Endothelial cell of umbilical vein (primary cell): ENCODE data around the gene IL1RL1. TPM values are rescaled to one million over a fixed set of nuclear protein-coding genes. Genes with fewer than 3 reads are reported as not detected.

ENCODE experiments used
- BruUV-seq: library from RNA; stranded (reverse); fragments of 400-500 nt; replicated peaks from 2 replicates; lab custom pipeline; 2021; lab: Mats Ljungman, UMichigan
- CTCF ChIA-PET: fragments of 300-600, 350-600 bp; sonication (Branson Sonifier 250); formaldehyde crosslinking; loops from one replicate; lab custom pipeline; 2021; ENCODE audit warnings: antibody characterized with exemption, inconsistent platforms; lab: Charles Lee
- POLR2A ChIA-PET: fragments of 300-600, 350-600 bp; sonication (Branson Sonifier 250); formaldehyde crosslinking; loops from one replicate; lab custom pipeline; 2021; ENCODE audit warnings: antibody characterized with exemption, inconsistent platforms; lab: Charles Lee
- DNase-seq: peaks from one replicate; pipeline ENCODE4 v3.0.0-alpha.2; 2011; ENCODE audit warnings: low read depth, low spot score
- FAIRE-seq: peaks from 2 replicates; lab custom pipeline; 2011; peaks lifted over from hg19 to GRCh38; lab: Jason Lieb, UNC
- H2AFZ ChIP-seq: 2 replicates; pipeline ENCODE4 v1.6.0; 2012; ENCODE audit warnings: low read depth, low read length, control low read depth, inconsistent platforms
- H3K27ac ChIP-seq: 2 replicates; pipeline ENCODE4 v1.5.1; 2011; ENCODE audit warnings: low read depth, mild to moderate bottlenecking, control low read depth, low read length, moderate library complexity; ENCODE audit not compliant: insufficient read depth
- H3K27me3 ChIP-seq, 2 experiments: 2 replicates each; pipeline versions ENCODE4 v1.6.0 to v1.6.1; 2011; ENCODE audit warnings: low read length in 2 of 2, mixed read lengths in 1 of 2; ENCODE audit not compliant: control insufficient read depth in 2 of 2, insufficient read depth in 2 of 2
- H3K36me3 ChIP-seq, 2 experiments: 2 replicates in 1 of 2; 3 replicates in 1 of 2; pipeline ENCODE4 v1.5.1; 2011; ENCODE audit warnings: low read length in 2 of 2, mild to moderate bottlenecking in 1 of 2, moderate library complexity in 1 of 2; ENCODE audit not compliant: control insufficient read depth in 2 of 2, insufficient read depth in 2 of 2; ENCODE audit errors: extremely low read depth in 1 of 2
- H3K4me1 ChIP-seq: 3 replicates; pipeline ENCODE4 v1.5.1; 2011; ENCODE audit warnings: mild to moderate bottlenecking, low read length; ENCODE audit not compliant: control insufficient read depth, insufficient read depth; ENCODE audit errors: extremely low read depth
- H3K4me2 ChIP-seq: 2 replicates; pipeline ENCODE4 v1.6.1; 2011; ENCODE audit warnings: low read length, control low read depth, mixed read lengths; ENCODE audit not compliant: insufficient read depth
- H3K4me3 ChIP-seq, 3 experiments: fragments of 200-600 bp in 1 of 3; sonication (generic), shearing (Covaris generic) in 1 of 3; replicated peaks in 1 of 3; 2 replicates each; pipeline ENCODE4 v1.5.1; 2011 to 2016; ENCODE audit warnings: control low read depth in 3 of 3, low read length in 3 of 3, mild to moderate bottlenecking in 2 of 3, inconsistent platforms in 1 of 3, low read depth in 1 of 3, moderate library complexity in 1 of 3; ENCODE audit not compliant: insufficient read depth in 1 of 3
- H3K79me2 ChIP-seq: 2 replicates; pipeline ENCODE4 v1.6.0; 2012; ENCODE audit warnings: low read length, inconsistent platforms; ENCODE audit not compliant: control insufficient read depth, insufficient read depth
- H3K9ac ChIP-seq: replicated peaks from 2 replicates; pipeline ENCODE3; 2011; ENCODE audit warnings: low read length, control low read depth; ENCODE audit not compliant: insufficient read depth; ENCODE audit errors: extremely low read depth
- H3K9me1 ChIP-seq: replicated peaks from 3 replicates; pipeline ENCODE4 v1.6.0; 2011; ENCODE audit warnings: mild to moderate bottlenecking, low read length; ENCODE audit not compliant: control insufficient read depth, insufficient read depth; ENCODE audit errors: extremely low read depth
- H3K9me3 ChIP-seq: replicated peaks from 2 replicates; pipeline ENCODE4 v1.5.1; 2012; ENCODE audit warnings: low read length, inconsistent platforms; ENCODE audit not compliant: control insufficient read depth, insufficient read depth
- H4K20me1 ChIP-seq: replicated peaks from 2 replicates; pipeline ENCODE3; 2011; ENCODE audit warnings: mild to moderate bottlenecking, low read length; ENCODE audit not compliant: control insufficient read depth, insufficient read depth; ENCODE audit errors: extremely low read depth
- EZH2 ChIP-seq: IDR thresholded peaks from 2 replicates; pipeline ENCODE4 v1.6.1; 2012; ENCODE audit warnings: borderline replicate concordance, low read depth, mild to moderate bottlenecking, moderate library complexity, low read length, inconsistent platforms; ENCODE audit not compliant: severe bottlenecking
- FOS ChIP-seq: IDR thresholded peaks from 2 replicates; pipeline ENCODE4 v1.6.1; 2011; ENCODE audit warnings: mild to moderate bottlenecking, low read length, moderate library complexity, borderline replicate concordance; ENCODE audit not compliant: insufficient read depth
- GATA2 ChIP-seq: IDR thresholded peaks from 2 replicates; pipeline ENCODE4 v1.7.0; 2011; ENCODE audit warnings: low read depth, mild to moderate bottlenecking, moderate library complexity, mixed read lengths, low read length; ENCODE audit not compliant: insufficient read length, insufficient read depth
- JUN ChIP-seq: IDR thresholded peaks from 2 replicates; pipeline ENCODE4 v1.6.1; 2011; ENCODE audit warnings: borderline replicate concordance, low read depth; ENCODE audit not compliant: insufficient read length, insufficient read depth
- MYC ChIP-seq: IDR thresholded peaks from one replicate; pipeline ENCODE4 v1.6.1; 2011; ENCODE audit warnings: mild to moderate bottlenecking, low read depth, low read length
- POLR2A ChIP-seq: IDR thresholded peaks from 2 replicates; pipeline ENCODE4 v1.6.1; 2012; ENCODE audit warnings: low read depth, mild to moderate bottlenecking, control low read depth, low read length
- POLR2AphosphoS5 ChIP-seq: IDR thresholded peaks from 2 replicates; pipeline ENCODE4 v1.6.1; 2012; ENCODE audit warnings: low read depth, mild to moderate bottlenecking, control low read depth, low read length, moderate library complexity; ENCODE audit not compliant: insufficient read depth
- dilution Hi-C: fragments of 300-500 bp; cut with MboI; formaldehyde crosslinking; loops from one replicate; pipeline ENCODE4 v1.15.0; 2019; ENCODE audit warnings: low sequenced_read_pairs; ENCODE audit not compliant: extremely low pct_ligation_motif_present
- intact Hi-C: fragments of 100-400 bp; cut with micrococcal nuclease; formaldehyde crosslinking; loops from one replicate; pipeline ENCODE4 v1.10.0; 2022
- polyA plus RNA-seq, 4 experiments: library from polyadenylated mRNA; depleted of rRNA in 3 of 4; stranded (reverse) in 3 of 4; unstranded in 1 of 4; fragments of >200 nt; gene quantifications; 2 replicates each; pipeline versions ENCODE4 v1.2.1 to v1.2.3, GENCODE V29; 2011 to 2012; ENCODE audit warnings: missing spikeins in 1 of 4
- total RNA-seq: library from RNA; stranded (reverse); gene quantifications from 2 replicates; pipeline ENCODE4 v1.2.3, GENCODE V29; 2021
- TF ChIP-seq, protein P1 (sequence below): IDR thresholded peaks from 2 replicates; pipeline ENCODE4 v1.6.1; 2011; ENCODE audit not compliant: insufficient read depth, insufficient read length
- TF ChIP-seq, protein P2 (sequence below), 2 donors: IDR thresholded peaks; 1 replicate in 1 of 2; 2 replicates in 1 of 2; pipeline ENCODE4 v1.5.1; 2011; ENCODE audit warnings: low read length in 2 of 2, mild to moderate bottlenecking in 2 of 2, moderate library complexity in 2 of 2, control low read depth in 1 of 2, inconsistent platforms in 1 of 2, low read depth in 1 of 2; ENCODE audit not compliant: insufficient read depth in 1 of 2; ENCODE audit errors: extremely low read depth in 1 of 2

IL1RL1 gene
- total and polyA plus RNA-seq, 2 donors (not counting 3 experiments of a cell fraction or from before 2014, with no cell fraction given): 32.2 to 44.0 TPM

DNA sequence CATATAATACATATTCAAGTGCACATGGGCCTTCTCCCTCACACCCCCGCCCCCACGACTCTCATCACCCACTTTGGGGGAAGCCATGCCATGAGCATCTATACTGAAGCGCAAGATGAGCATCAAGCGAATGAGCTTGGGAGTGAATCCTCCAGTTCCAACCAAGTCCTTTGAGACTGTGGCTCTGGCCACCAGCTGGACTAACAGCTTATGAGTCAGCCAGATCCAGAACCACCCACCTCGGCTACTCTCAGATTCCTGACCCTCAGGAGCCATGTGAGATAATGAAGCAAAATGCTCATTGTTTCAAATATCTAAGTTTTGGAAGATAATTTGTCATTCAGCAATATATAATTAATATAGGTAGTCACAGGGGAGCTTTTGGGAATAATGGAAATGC is 22.2 kb upstream of the IL1RL1 start:
- Histone ChIP-seq H3K9me3 (no peaks in the 10 kb centered on the region), H3K79me2 (no peaks in the 10 kb centered on the region), H3K4me3 (no peak overlapping the region), H3K4me2 (no peak overlapping the region), H4K20me1 (no peaks in the 10 kb centered on the region), H3K27me3 (no peaks in the 10 kb centered on the region), H3K36me3 (no peaks in the 10 kb centered on the region), H3K27ac (no peak overlapping the region), H3K4me1 (no peaks in the 10 kb centered on the region), H2AFZ (no peak overlapping the region), H3K9ac (no peak overlapping the region), H3K9me1 (no peaks in the 10 kb centered on the region)
- ChIA-PET CTCF (interaction anchor here (1.5 kb wide), 1 partner anchor 15 kb away, joined by 4 read pairs; no protein-coding TSS in a partner anchor), POLR2A (no interaction called here)
- FAIRE-seq (peak; percentile 46), DNase-seq (no peak)
- TF ChIP-seq MYC (no peak), FOS (no peak), JUN (no peak), EZH2 (no peak), POLR2AphosphoS5 (no peak), GATA2 (no peak), POLR2A (no peak)
- TF ChIP-seq, protein P1, sequence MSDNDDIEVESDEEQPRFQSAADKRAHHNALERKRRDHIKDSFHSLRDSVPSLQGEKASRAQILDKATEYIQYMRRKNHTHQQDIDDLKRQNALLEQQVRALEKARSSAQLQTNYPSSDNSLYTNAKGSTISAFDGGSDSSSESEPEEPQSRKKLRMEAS: no peak
- TF ChIP-seq, protein P2, sequence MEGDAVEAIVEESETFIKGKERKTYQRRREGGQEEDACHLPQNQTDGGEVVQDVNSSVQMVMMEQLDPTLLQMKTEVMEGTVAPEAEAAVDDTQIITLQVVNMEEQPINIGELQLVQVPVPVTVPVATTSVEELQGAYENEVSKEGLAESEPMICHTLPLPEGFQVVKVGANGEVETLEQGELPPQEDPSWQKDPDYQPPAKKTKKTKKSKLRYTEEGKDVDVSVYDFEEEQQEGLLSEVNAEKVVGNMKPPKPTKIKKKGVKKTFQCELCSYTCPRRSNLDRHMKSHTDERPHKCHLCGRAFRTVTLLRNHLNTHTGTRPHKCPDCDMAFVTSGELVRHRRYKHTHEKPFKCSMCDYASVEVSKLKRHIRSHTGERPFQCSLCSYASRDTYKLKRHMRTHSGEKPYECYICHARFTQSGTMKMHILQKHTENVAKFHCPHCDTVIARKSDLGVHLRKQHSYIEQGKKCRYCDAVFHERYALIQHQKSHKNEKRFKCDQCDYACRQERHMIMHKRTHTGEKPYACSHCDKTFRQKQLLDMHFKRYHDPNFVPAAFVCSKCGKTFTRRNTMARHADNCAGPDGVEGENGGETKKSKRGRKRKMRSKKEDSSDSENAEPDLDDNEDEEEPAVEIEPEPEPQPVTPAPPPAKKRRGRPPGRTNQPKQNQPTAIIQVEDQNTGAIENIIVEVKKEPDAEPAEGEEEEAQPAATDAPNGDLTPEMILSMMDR (IDR thresholded peaks at IDR 0.05; ENCODE audit: extremely low read depth in 1 of 2, insufficient read depth in 1 of 2, low read depth in 1 of 2, low read length in 2 of 2): no peak
- intact Hi-C loops: no loop called here
- BruUV-seq: no TSS peak
- dilution Hi-C loops: no loop called here
